IMR-90 (cell line): ENCODE data around the gene OSBPL8. TPM values are rescaled to one million over a fixed set of nuclear protein-coding genes. Genes with fewer than 3 reads are reported as not detected.

ENCODE experiments used
- ATAC-seq: fragments of 200-7000 bp; cut with Tn5 transposase; 2 replicates; pipeline ENCODE4 v1.9.1; 2020; ENCODE audit warnings: low read depth, mild to moderate bottlenecking, moderate library complexity
- BruUV-seq: library from RNA; stranded (reverse); fragments of 400-500 nt; replicated peaks from 2 replicates; lab custom pipeline; 2021; lab: Mats Ljungman, UMichigan
- CTCF ChIA-PET: fragments of 300-600 bp; formaldehyde crosslinking; extraction: SDS; loops from one replicate; lab custom pipeline; 2021; ENCODE audit warnings: antibody characterized with exemption; lab: Yijun Ruan, JAX
- POLR2A ChIA-PET: fragments of 300-600 bp; sonication (Branson Sonifier 250); formaldehyde crosslinking; loops from one replicate; lab custom pipeline; 2022; ENCODE audit warnings: antibody characterized with exemption; ENCODE audit not compliant: unreplicated experiment; lab: Charles Lee
- DNase-seq: peaks from one replicate; pipeline ENCODE4 v3.0.0; 2013
- H2AFZ ChIP-seq: replicated peaks from 2 replicates; pipeline ENCODE3; 2013; ENCODE audit warnings: low read length, mild to moderate bottlenecking; ENCODE audit not compliant: poor library complexity
- H2AK5ac ChIP-seq: 2 replicates; pipeline ENCODE4 v1.6.1; 2013; ENCODE audit warnings: low read depth, low read length, inconsistent platforms
- H2AK9ac ChIP-seq: replicated peaks from 2 replicates; pipeline ENCODE3; 2013; ENCODE audit warnings: mild to moderate bottlenecking, low read depth, low read length, moderate library complexity; ENCODE audit not compliant: poor library complexity
- H2BK120ac ChIP-seq: 2 replicates; pipeline ENCODE4 v1.6.1; 2013; ENCODE audit warnings: low read depth, low read length, inconsistent platforms
- H2BK15ac ChIP-seq: 3 replicates; pipeline ENCODE4 v1.6.1; 2013; ENCODE audit warnings: low read depth, low read length, inconsistent platforms
- H2BK20ac ChIP-seq: 2 replicates; pipeline ENCODE4 v1.6.1; 2013; ENCODE audit warnings: low read depth, mild to moderate bottlenecking, inconsistent platforms, low read length, moderate library complexity
- H2BK5ac ChIP-seq: 2 replicates; pipeline ENCODE4 v1.6.1; 2013; ENCODE audit warnings: mild to moderate bottlenecking, low read depth, low read length, inconsistent platforms; ENCODE audit not compliant: poor library complexity, severe bottlenecking
- H3K14ac ChIP-seq: replicated peaks from 2 replicates; pipeline ENCODE4 v1.6.1; 2013; ENCODE audit warnings: low read depth, low read length, inconsistent platforms
- H3K18ac ChIP-seq: 2 replicates; pipeline ENCODE4 v1.6.1; 2013; ENCODE audit warnings: low read depth, low read length, control low read depth
- H3K23ac ChIP-seq: 2 replicates; pipeline ENCODE4 v1.6.1; 2013; ENCODE audit warnings: low read depth, low read length, inconsistent platforms
- H3K27ac ChIP-seq: 2 replicates; pipeline ENCODE4 v1.5.1; 2013; ENCODE audit warnings: mild to moderate bottlenecking, control low read depth, low read length; ENCODE audit not compliant: insufficient read depth
- H3K27me3 ChIP-seq: 2 replicates; pipeline ENCODE4 v1.6.1; 2013; ENCODE audit warnings: low read length; ENCODE audit not compliant: control insufficient read depth, insufficient read depth
- H3K36me3 ChIP-seq: 2 replicates; pipeline ENCODE4 v1.6.1; 2013; ENCODE audit warnings: low read length, mixed read lengths; ENCODE audit not compliant: control insufficient read depth, insufficient read depth
- H3K4ac ChIP-seq: 2 replicates; pipeline ENCODE4 v1.6.1; 2013; ENCODE audit warnings: low read depth, low read length, inconsistent platforms
- H3K4me1 ChIP-seq: 2 replicates; pipeline ENCODE4 v1.6.1; 2013; ENCODE audit warnings: low read length, mixed read lengths; ENCODE audit not compliant: control insufficient read depth, insufficient read depth
- H3K4me2 ChIP-seq: 2 replicates; pipeline ENCODE4 v1.6.1; 2013; ENCODE audit warnings: low read depth, mild to moderate bottlenecking, control low read depth, low read length, moderate library complexity
- H3K4me3 ChIP-seq: 2 replicates; pipeline ENCODE4 v1.5.1; 2013; ENCODE audit warnings: low read depth, mild to moderate bottlenecking, control low read depth, low read length, moderate library complexity; ENCODE audit not compliant: insufficient read depth
- H3K56ac ChIP-seq: 2 replicates; pipeline ENCODE4 v1.6.1; 2013; ENCODE audit warnings: low read length, inconsistent platforms; ENCODE audit not compliant: insufficient read depth; ENCODE audit errors: extremely low read depth
- H3K79me1 ChIP-seq, 2 experiments: 2 replicates each; pipeline ENCODE4 v1.6.1; 2013; ENCODE audit warnings: low read length in 2 of 2, inconsistent platforms in 1 of 2, low read depth in 1 of 2
- H3K9ac ChIP-seq: 2 replicates; pipeline ENCODE4 v1.6.1; 2013; ENCODE audit warnings: low read depth, low read length, control low read depth
- H3K9me1 ChIP-seq: 2 replicates; pipeline ENCODE4 v1.6.1; 2013; ENCODE audit warnings: low read length, inconsistent platforms; ENCODE audit not compliant: insufficient read depth
- H3K9me3 ChIP-seq: 2 replicates; pipeline ENCODE4 v1.6.1; 2013; ENCODE audit warnings: low read length; ENCODE audit not compliant: control insufficient read depth, insufficient read depth
- H4K20me1 ChIP-seq: 2 replicates; pipeline ENCODE4 v1.6.1; 2013; ENCODE audit warnings: low read length, inconsistent platforms; ENCODE audit not compliant: insufficient read depth
- H4K5ac ChIP-seq: 2 replicates; pipeline ENCODE4 v1.6.1; 2013; ENCODE audit warnings: mild to moderate bottlenecking, low read depth, low read length, control low read depth
- H4K8ac ChIP-seq, 2 experiments: 2 replicates each; pipeline ENCODE4 v1.6.1; 2013; ENCODE audit warnings: low read depth in 2 of 2, low read length in 2 of 2, control low read depth in 1 of 2, inconsistent platforms in 1 of 2
- H4K91ac ChIP-seq: 2 replicates; pipeline ENCODE4 v1.6.1; 2013; ENCODE audit warnings: low read depth, low read length, inconsistent platforms; ENCODE audit not compliant: insufficient read depth
- CHD1 ChIP-seq: IDR thresholded peaks from 2 replicates; pipeline ENCODE4 v1.6.1; 2012; ENCODE audit warnings: low read depth, low read length, improper control_type of control experiment
- WGBS, 2 experiments: methylation state at CpG; one replicate each; pipeline versions ENCODE4 v1.1.5 to v1.1.7; 2013; ENCODE audit warnings: missing lambda C conversion rate in 2 of 2; ENCODE audit not compliant: insufficient read length in 1 of 2; ENCODE audit errors: extremely low coverage in 2 of 2; 5-methylcytosine and 5-hydroxymethylcytosine counted together
- dilution Hi-C: fragments of 300-500 bp; cut with HindIII; formaldehyde crosslinking; loops from one replicate; pipeline ENCODE4 v1.14.3; 2018; ENCODE audit warnings: low sequenced_read_pairs; ENCODE audit not compliant: unreplicated experiment
- in situ Hi-C: fragments of 300-500 bp; cut with MboI; formaldehyde crosslinking; loops from 3 replicates; pipeline ENCODE4 v1.14.3; 2019; ENCODE audit warnings: low sequenced_read_pairs, inconsistent platforms, mixed read lengths
- intact Hi-C: fragments of 100-400 bp; cut with micrococcal nuclease; formaldehyde crosslinking; loops from 2 replicates; pipeline ENCODE4 v1.10.0; 2022
- polyA plus RNA-seq, 3 experiments: library from polyadenylated mRNA; depleted of rRNA; stranded (reverse); fragments of >200 nt; gene quantifications; 2 replicates each; pipeline ENCODE4 v1.2.3, GENCODE V29; 2012; ENCODE audit warnings: low replicate concordance in 1 of 3
- total RNA-seq: library from RNA; depleted of rRNA; stranded (reverse); fragments of >200 nt; gene quantifications from 2 replicates; pipeline ENCODE4 v1.2.3, GENCODE V29; 2012

OSBPL8 gene
- total and polyA plus RNA-seq, 2 of the 4 experiments (the other 2 are of a cell fraction), result 17.8 to 24.2 TPM

- Histone ChIP-seq H3K9me3 (no peaks in the 10 kb centered on the region), H2AK5ac (no peak overlapping the region), H3K14ac (no peak overlapping the region), H3K23ac (no peak overlapping the region), H3K9ac (no peak overlapping the region), H4K5ac (no peak overlapping the region), H3K4ac (no peak overlapping the region), H2BK15ac (no peak overlapping the region), H4K8ac (no peak overlapping the region), H3K36me3 (no peaks in the 10 kb centered on the region), H3K56ac (no peak overlapping the region), H3K27ac (no peak overlapping the region), H4K91ac (no peak overlapping the region), H3K4me3 (no peak overlapping the region), H2BK20ac (no peak overlapping the region), H3K4me1 (peaks cover 2% of the 10 kb centered on the region; the same call in 1 of the 2 replicates), H2AFZ (no peak overlapping the region), H3K9me1 (peaks cover 5% of the 10 kb centered on the region; the same call in 1 of the 2 replicates), H3K79me1 (peaks cover 18 to 57% of the 10 kb centered on the region in 2 experiments), H3K27me3 (no peaks in the 10 kb centered on the region), H3K18ac (no peak overlapping the region; the same call in 1 of the 2 replicates), H2BK120ac (no peak overlapping the region), H3K4me2 (peak overlapping the region; percentile 47; the same call in 1 of the 2 replicates), H2BK5ac (no peak overlapping the region), H4K20me1 (peaks cover 15% of the 10 kb centered on the region; the same call in 1 of the 2 replicates), H2AK9ac (no peak overlapping the region)
- DNase-seq (no peak), ATAC-seq (no peak)
- WGBS, 2 experiments, result no CpG with 5 or more reads among the region's 1 CpG
- ChIA-PET POLR2A (no interaction called here), CTCF (no interaction called here)
- in situ Hi-C loops, result no loop called here
- intact Hi-C loops, result no loop called here
- TF ChIP-seq CHD1, result no peak
- dilution Hi-C loops, result no loop called here
- no TSS peak for BruUV-seq
These were observed 12.0 kb downstream of the OSBPL8 start for GRCh38 chr12:76547526-76547925.
